Activated CD8-positive, alpha-beta memory T cell treated with anti-CD3 and anti-CD28 coated beads, Interleukin-2, amount 50 U/mL, for 1 hour (primary cell): ENCODE results near the gene TRMT61A.
A peak's percentile ranks its signal among the peaks of the same experiment; 100 is the strongest.

Experiments used
- DNase-seq: peaks from one replicate; pipeline ENCODE4 v3.0.0-alpha.2; 2020; ENCODE audit errors: extremely low read depth

Gene TRMT61A

DNA sequence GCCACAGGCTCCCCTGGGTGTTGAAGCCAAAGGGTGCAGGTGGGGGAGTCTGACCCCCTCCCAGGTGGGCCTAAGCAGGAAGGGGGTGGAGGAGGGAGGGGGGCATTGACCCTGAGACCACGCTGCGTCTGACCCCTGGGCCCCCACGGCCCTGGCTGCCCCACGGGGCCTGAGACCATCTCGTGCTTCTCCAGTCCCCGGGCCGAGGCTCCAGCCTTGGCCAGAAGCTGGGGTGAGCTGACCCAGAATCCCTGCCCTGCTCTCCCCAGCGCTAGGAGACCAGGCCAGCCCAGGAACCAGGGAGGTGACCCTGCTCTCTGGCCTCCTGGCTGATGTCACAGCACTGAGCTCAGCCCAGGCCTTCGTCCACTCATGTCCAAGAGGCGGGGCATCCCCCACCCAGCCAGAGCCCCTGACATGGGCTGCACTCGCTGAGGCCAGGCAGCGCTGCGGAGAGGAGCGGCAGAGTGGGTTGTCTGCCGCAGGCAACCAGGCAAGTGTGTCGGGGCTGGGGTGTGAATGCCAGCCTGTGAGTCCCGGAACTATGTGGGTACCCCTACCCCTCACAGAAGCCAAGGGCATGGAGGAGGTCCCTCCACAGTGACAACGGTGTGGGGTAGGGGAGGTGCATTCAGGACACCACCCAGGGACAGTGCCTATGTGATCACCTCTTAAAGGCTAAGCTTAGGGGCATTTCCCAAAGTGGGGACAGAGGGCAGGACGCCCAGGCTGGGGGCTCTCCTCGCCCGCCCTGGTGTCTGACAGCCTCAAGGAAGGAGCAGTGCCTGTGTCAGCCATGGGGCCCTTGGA lies 6.3 kb downstream of the TRMT61A start:
- DNase-seq = no peak

DNA sequence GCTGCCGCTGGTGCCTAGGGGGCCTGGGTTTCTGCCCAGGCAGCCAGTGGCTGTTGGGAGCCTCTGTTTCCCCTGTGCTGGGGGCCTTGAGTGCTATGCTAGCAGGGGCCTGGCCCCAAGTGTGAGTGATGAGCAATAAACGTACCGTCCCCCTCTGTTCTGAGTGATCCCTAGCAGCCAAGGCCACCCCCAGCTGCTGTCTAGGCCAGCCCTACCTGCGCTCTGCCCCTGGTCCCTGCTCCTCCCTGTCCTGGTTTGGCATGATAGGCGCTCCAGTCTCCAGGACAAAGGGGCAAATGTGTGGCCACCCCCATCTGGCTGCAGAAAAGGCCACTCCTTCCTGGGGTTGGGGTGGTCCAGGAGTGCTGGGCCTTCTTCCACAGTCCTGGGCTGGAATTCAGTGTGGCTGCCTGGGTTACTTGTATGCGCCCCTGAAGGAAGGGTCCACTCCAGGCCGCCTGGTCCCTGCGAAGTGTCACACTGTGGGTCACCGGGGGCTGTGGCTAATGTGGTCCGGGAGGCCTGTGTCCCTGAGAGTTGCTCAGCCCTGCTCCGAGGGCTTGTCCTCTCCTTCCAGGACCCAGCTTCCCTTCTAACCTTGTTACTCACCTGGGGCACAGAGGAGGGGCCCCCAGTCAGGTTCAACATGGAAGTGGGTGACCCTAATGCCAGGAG lies 7.0 kb downstream of the TRMT61A start:
- no peak for DNase-seq

DNA sequence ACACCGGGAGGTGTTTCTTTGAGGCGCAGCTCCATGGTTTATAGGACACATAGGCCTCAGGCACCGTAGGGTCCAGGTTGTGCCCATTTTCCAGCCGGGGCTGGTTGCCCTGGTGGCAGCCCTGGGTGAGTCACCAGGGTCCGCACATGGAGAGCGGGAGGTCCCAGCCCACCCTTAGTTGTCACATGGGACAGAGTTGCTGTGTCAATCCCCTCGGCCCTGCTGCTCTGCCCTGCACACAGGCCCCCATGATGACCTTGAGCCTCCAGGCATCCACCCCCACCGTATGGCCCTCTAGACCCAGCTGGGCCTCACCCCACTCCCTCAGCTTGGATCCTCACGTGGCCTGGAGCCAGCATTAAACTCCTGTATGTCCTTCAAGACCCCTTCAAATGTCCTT lies 7.7 kb downstream of the TRMT61A start:
- DNase-seq = no peak

- no peak for DNase-seq
Observed at GRCh38 chr14:103537175-103537990, 8.4 kb downstream of the TRMT61A start.

DNA sequence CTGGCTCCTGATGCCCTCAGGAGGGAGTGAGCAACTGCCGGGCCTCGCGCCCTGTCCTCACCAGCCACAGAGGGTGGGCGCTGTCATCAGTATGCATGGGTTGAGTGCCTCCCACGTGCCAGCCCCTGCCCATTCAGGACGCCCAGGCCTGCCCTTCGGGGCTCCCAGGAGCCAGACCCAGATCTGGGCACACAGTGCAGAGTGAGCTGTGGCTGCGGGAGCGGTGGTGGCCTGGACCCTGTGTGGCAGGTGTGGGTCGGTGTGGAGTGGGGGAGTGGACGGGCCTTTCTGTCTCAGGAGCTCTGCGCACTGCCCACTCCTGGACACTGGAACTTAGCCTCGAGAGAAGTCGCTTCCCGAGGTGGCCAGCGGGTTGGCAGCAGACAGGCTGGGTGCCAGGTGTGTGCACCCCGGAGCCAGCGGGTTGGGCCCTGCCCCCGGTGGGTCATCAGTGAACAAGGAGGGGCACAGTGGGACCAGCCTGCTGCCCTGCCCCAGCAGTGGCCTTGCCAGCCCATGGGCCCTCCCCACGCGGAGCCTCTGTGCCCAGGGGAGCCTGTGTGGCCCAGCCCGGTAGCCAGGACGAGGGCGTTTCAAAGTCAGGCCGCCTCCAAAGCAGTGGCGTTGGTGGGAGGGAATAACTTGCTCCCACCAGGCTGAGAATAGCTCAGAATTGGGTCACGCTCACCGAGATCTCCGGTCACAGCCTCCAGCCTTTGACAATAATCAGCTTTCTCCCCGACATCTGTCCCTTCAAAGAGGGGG lies 9.5 kb downstream of the TRMT61A start:
- no peak for DNase-seq

- DNase-seq = no peak
Observed at GRCh38 chr14:103539056-103539825, 10.2 kb downstream of the TRMT61A start.

- DNase-seq = no peak
Observed at GRCh38 chr14:103540821-103541708, 12.1 kb downstream of the TRMT61A start.

DNA sequence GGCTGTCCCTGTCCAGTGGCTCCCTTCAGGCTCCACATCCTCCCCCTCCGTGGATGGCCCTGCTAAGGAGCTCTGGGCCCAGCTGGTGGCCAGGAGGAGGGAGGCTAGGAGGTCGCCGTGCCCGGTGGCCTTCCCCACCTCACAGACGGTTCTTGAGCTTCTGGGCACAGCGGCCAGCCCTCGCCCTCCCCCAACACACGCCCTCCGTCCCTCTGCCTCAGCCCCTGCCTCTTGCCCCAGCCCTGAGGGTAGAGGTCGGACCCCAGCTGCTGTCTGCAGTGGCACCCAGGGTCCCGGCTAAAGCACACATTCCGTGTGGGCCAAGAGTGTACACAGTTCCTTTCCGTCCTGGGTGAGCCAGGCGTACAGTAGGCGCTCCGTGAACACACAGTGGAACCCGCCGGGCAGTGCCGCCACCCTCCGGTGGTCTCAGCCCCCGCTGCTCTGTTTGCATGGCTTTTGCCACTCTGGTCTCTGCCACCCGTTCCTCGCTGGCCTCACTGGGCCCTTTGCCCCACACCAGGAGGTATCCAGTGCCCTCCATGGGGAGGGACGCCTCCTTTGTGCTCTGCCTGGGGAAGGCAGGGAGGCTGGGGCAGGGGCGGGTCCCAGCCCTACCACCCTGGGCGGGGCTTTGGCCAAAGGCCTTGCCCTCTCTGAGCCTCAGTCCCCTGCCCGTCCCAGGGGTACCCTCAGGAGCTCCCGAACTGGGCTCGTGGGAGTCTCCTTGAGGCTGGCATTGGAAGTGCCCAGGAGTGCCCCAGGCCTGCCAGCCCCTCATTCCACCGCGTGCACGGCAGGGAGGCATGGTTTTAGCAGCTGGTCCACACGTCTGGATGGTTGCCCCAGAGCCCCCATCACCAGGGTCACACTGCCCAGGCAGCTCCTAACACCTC lies 13.0 kb downstream of the TRMT61A start:
- no peak for DNase-seq

GRCh38 chr14:103542605-103543088 lies 13.7 kb downstream of the TRMT61A start:
- no peak for DNase-seq

- no peak for DNase-seq
Observed at GRCh38 chr14:103543140-103543539, 14.1 kb downstream of the TRMT61A start.

DNA sequence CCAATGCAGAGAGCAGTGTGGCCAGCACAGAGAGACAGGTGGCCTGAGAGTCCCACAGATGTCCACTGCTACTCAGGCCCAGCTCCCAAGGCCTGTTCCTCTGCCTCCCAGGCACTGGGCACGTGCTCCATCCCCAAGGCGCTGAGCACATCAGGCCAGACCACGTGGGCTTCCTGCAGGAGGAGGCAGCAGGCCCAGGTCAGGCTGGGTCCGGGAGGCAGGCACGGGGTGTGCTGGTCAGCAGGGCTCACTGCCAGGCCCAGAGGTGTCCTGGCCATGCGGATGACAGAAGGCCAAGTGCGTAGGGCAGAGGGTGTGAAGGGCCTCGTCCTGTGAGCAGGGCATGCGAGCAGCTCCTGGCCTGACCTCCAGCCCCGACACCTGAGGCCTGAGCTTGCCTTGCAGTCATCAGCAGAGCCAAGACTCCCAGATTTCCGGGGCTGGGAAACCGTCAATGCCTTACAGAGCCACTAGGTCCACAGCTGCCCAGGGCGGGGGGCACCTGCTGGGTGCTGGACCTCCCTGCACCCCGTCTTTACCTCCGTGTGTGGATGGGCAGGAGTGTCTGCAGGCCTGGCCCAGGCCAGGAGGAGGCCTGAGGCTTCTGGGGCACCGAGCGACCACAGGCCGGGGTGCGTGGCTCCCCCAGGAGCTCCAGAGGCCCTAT lies 14.9 kb downstream of the TRMT61A start:
- DNase-seq = no peak

DNA sequence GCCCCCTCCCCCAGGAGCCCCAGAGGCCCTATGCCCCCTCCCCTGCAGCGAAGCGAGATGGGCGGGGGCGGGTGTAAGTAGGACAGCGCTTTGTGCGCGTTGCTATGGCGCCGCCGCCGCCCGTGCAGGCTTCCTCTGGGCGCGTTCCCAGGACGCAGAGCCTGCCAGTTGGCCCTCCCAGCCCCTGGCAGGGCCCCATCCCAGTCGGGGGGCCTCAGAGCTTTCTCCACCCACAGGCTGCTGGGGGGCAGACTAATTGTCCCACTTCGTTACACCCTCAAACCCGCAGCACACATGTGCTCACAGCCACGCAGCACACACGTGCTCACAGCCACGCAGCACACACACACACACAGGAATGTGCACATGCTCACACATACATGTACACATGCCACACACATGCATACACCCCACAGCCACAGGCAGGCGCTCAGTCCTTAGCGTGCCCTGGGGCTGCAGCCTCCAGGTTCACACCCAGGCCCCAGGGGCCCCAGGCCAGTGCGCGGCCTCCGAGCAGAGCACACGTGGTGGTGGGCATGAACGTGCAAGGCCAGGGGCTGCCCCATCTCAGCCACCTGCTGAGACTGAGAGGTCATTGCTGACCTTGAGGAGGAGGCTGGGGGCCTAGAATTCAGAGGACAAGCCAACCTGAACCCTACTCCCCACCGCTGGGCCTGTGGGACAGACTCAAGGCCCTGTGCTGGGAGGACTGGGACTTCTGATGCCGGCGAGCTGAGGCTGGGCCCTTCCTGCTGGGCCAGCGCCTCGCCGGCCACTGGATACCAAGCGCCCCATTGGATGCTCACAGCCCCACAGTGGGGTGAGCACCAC lies 15.6 kb downstream of the TRMT61A start:
- DNase-seq = no peak

GRCh38 chr14:103545219-103545914 lies 16.4 kb downstream of the TRMT61A start:
- no peak for DNase-seq

- no peak for DNase-seq
Observed at GRCh38 chr14:103545915-103546651, 17.1 kb downstream of the TRMT61A start.

DNA sequence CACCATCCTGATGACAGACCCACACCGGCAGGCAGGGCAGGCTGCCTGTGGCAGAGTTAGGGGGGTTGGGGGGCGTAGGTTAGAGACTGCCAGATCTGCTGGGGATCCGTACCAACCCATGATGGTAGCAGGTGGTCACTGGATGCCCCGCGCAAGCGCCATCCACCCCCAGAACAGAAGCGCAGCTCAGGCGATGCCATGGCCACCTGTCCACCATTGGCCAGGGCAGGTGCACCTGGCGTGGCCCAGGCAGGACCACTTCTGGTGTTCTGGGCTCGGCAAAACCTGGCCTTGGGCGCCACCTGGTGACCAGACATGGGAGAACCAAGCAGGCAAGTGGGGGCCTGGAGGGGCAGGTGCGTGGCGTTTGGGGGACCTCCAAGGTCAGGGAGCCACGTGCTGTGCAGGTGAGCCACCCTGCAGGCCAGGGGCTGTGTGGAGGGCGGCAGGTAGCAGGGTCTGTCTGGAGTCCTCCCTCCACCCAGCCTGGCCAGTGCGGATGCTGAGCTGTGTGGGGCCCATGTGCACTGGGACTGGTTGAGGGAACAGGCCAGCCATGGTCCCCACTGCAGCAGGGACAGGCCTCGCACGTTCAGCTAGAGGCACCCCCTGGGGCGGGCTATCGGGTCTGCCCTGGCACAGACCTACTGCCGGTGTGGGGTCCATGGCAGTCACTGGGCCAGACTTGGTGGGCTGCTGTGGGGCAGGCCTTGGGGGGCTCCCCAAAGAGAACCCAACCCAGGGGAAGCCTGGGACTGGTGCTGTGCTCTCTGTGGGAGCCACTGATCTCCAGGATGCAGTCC lies 17.9 kb downstream of the TRMT61A start:
- peak; percentile 31 for DNase-seq
